SKM-1 (cell line): ENCODE measurements around the gene GSTA1.
"Not testable (repeated sequence)": the region's sequence is repeated elsewhere in the genome, so short reads cannot be mapped to it uniquely, and the experiment has no call there.

ENCODE experiments used
- DNase-seq: peaks from one replicate; lab custom pipeline; 2025; ENCODE audit not compliant: unreplicated experiment; lab: John Stamatoyannopoulos, UW

The GSTA1 gene

GRCh38 chr6:52809777-52810176 lies 6.2 kb upstream of the GSTA1 start:
- DNase-seq, result not testable (repeated sequence)

- DNase-seq, result no peak
Measured at GRCh38 chr6:52808660-52809059, 5.0 kb upstream of the GSTA1 start.

GRCh38 chr6:52802806-52803205 lies 810 bp downstream of the GSTA1 start:
- DNase-seq, result no peak

- DNase-seq, result no peak
Measured at GRCh38 chr6:52801188-52801841, 2.3 kb downstream of the GSTA1 start.

GRCh38 chr6:52799272-52799671 lies 4.3 kb downstream of the GSTA1 start:
- DNase-seq, result not testable (repeated sequence)

GRCh38 chr6:52794366-52794765 lies 9.2 kb downstream of the GSTA1 start:
- DNase-seq, result not testable (repeated sequence)

- DNase-seq, result no peak
Measured at GRCh38 chr6:52790861-52791260, 12.8 kb downstream of the GSTA1 start.

GRCh38 chr6:52789658-52790057 lies 14.0 kb downstream of the GSTA1 start:
- not testable (repeated sequence) for DNase-seq

- DNase-seq, result no peak
Measured at GRCh38 chr6:52788478-52788877, 15.1 kb downstream of the GSTA1 start.

GRCh38 chr6:52787917-52788316 lies 15.7 kb downstream of the GSTA1 start:
- no peak for DNase-seq

- no peak for DNase-seq
Measured at GRCh38 chr6:52786249-52786956, 17.2 kb downstream of the GSTA1 start.

GRCh38 chr6:52782696-52783274 lies 20.8 kb downstream of the GSTA1 start:
- not testable (repeated sequence) for DNase-seq

- not testable (repeated sequence) for DNase-seq
Measured at GRCh38 chr6:52782209-52782608, 21.4 kb downstream of the GSTA1 start.

- no peak for DNase-seq
Measured at GRCh38 chr6:52779237-52779636, 24.4 kb downstream of the GSTA1 start.

- DNase-seq, result not testable (repeated sequence)
Measured at GRCh38 chr6:52776711-52777351, 26.8 kb downstream of the GSTA1 start.

- DNase-seq, result not testable (repeated sequence)
Measured at GRCh38 chr6:52769399-52769798, 34.2 kb downstream of the GSTA1 start.

GRCh38 chr6:52767658-52768057 lies 36.0 kb downstream of the GSTA1 start:
- DNase-seq, result not testable (repeated sequence)

GRCh38 chr6:52763322-52763916 lies 40.2 kb downstream of the GSTA1 start, which contains the start of gene GSTA2:
GSTA2 (minus strand) TSS chr6:52763475; CDS start chr6:52757947, 5,528 bp downstream.
- not testable (repeated sequence) for DNase-seq

GRCh38 chr6:52761673-52762491 lies 41.7 kb downstream of the GSTA1 start:
- DNase-seq, result not testable (repeated sequence)

GRCh38 chr6:52760105-52760765 lies 43.4 kb downstream of the GSTA1 start:
- no peak for DNase-seq
